Measurements from ENCODE around the gene ADD1. TPM values are rescaled to one million over a fixed set of nuclear protein-coding genes. Genes with fewer than 3 reads are reported as not detected.

ADD1 gene
- total RNA-seq, 5 donors from 2014 or later (not counting 1 experiment from before 2014, with no cell fraction given) = 241 to 274 (median 256) TPM

DNA sequence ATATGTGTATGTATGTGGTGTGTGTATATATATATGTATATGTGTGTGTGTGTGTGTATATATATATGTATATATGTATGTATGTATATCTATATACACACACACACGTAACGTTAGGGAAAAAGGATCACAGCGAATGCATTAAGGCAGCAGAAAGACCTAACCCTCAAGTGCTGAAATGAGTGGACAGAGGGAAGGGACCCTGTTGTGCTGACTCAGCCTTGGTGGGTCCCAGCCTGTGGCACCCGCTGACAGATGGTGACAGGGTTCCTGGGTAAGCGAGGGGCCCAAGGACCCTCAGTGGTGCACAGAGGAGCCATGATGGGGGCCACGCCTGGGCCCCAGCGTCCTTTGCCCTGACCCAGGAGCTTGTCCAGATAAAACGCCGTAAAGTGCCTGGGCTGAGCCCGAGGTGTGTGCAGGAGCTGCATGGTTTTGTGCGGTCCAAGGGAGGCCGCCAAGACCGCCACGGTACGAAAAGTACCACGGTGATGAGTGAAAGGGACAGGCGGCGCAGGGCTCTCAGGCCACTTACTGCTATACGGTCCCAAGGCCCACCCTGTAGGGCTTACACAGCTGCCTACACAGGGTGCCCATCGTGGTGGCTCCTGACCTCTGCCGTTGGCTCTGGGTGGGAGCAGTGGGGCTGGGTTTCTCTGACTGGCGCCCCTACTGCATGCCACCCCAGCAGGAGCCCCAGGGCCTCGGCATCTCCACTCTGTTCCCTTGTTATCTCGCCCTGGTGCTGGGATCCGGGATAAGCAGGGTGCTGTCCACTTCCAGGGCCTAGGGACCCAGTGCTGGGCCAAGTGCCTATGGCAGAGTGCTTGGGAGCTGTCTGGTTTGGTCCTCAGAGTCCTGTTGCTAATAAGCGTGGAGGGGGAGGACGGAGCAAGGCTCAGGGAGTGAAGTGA, 40.8 kb upstream of the ADD1 start:
- no peak overlapping the region for H3K27ac Mint-ChIP-seq
- 94% methylated on average over 20 of the region's 27 CpGs for WGBS (ENCODE audit: insufficient coverage)
- Histone ChIP-seq H3K27ac (ENCODE audit: low read length) (no peak overlapping the region), H3K9me3 (no peaks in the 10 kb centered on the region), H3K4me1 (ENCODE audit: control insufficient read depth in 1 of 2, extremely low read depth in 1 of 2, insufficient read depth in 2 of 2, low read length in 2 of 2) (peaks cover 26 to 56% of the 10 kb centered on the region in 2 experiments), H3K4me3 (ENCODE audit: control insufficient read depth in 1 of 2, extremely low read depth in 1 of 2, low read length in 1 of 2) (no peak overlapping the region), H3K36me3 (ENCODE audit: control insufficient read depth in 2 of 2, extremely low read depth in 1 of 2, insufficient read depth in 1 of 2, low read length in 1 of 2) (no peaks in the 10 kb centered on the region), H3K27me3 (replicated peaks in 1 of 2; ENCODE audit: control insufficient read depth in 2 of 2, extremely low read depth in 1 of 2, insufficient read depth in 2 of 2, low read length in 1 of 2) (no peaks in the 10 kb centered on the region)
- H3K9me3 Mint-ChIP-seq = no peaks in the 10 kb centered on the region
- POLR2A ChIA-PET = no interaction called here
- CTCF ChIA-PET = no interaction called here
- H3K36me3 Mint-ChIP-seq = no peaks in the 10 kb centered on the region
- no peaks in the 10 kb centered on the region for H3K27me3 Mint-ChIP-seq
- H3K4me1 Mint-ChIP-seq = peaks cover 27 to 52% (median 31%) of the 10 kb centered on the region in 3 donors
- ATAC-seq (replicated peaks in 1 of 4) (no peak), DNase-seq (no peak)
- no peak overlapping the region for H3K4me3 Mint-ChIP-seq

DNA sequence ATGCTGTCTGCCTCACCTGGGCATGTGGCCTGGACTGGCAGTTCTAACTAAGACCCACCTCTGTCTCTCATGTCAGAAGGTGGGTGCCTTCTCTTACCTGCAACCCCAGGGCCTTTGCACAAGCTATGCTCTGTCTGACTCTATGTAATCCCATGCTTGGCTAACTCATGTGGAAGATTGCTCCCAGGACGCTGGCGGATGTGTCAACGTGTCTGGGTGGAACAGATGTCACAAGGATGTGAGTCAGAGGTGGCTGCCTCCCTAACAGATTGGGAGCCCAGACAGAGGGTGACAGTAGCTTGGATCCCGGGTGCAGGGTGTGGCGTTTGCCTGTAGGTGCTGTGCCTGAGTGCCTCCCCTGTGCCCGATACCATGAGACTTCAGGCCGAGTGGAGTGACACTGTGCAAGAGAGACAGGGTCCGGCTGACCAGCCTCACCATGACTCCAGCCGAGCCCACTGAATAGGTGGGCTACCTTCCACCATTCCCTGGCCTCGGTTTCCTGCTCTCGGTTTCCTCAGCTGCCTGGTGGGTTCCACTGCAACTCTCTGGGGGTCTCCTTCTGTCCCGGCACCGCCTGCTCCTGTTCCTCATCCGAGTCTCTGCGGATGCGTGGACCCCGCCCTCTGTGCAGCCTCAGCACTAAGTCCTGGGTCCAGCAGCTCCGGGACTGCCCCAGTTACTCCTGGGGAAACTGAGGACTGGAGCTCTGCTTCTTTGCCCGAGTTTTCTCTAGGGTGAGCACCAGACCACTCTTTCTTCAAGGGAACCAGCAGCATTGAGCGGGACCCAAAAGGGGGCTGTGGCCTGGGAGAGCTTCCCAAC, 39.8 kb upstream of the ADD1 start:
- Histone ChIP-seq H3K4me3 (ENCODE audit: control insufficient read depth in 1 of 2, extremely low read depth in 1 of 2, low read length in 1 of 2) (no peak overlapping the region), H3K4me1 (ENCODE audit: control insufficient read depth in 1 of 2, extremely low read depth in 1 of 2, insufficient read depth in 2 of 2, low read length in 2 of 2) (peaks cover 16 to 46% of the 10 kb centered on the region in 2 experiments), H3K36me3 (ENCODE audit: control insufficient read depth in 2 of 2, extremely low read depth in 1 of 2, insufficient read depth in 1 of 2, low read length in 1 of 2) (no peaks in the 10 kb centered on the region), H3K27ac (ENCODE audit: low read length) (no peak overlapping the region), H3K9me3 (no peaks in the 10 kb centered on the region), H3K27me3 (replicated peaks in 1 of 2; ENCODE audit: control insufficient read depth in 2 of 2, extremely low read depth in 1 of 2, insufficient read depth in 2 of 2, low read length in 1 of 2) (no peaks in the 10 kb centered on the region)
- H3K27ac Mint-ChIP-seq = no peak overlapping the region
- no peaks in the 10 kb centered on the region for H3K36me3 Mint-ChIP-seq
- ChIA-PET POLR2A (interaction anchor here in 1 of 2 donors (0.6 kb wide), 1 partner anchor 28 kb away, joined by 4 read pairs; no protein-coding TSS in a partner anchor), CTCF (no interaction called here)
- 92% methylated on average over 20 of the region's 20 CpGs for WGBS (ENCODE audit: insufficient coverage)
- no peaks in the 10 kb centered on the region for H3K9me3 Mint-ChIP-seq
- H3K4me3 Mint-ChIP-seq = no peak overlapping the region
- ATAC-seq (replicated peaks in 1 of 4) (no peak), DNase-seq (no peak)
- peaks cover 18 to 42% (median 21%) of the 10 kb centered on the region in 3 donors for H3K4me1 Mint-ChIP-seq
- no peaks in the 10 kb centered on the region for H3K27me3 Mint-ChIP-seq

DNA sequence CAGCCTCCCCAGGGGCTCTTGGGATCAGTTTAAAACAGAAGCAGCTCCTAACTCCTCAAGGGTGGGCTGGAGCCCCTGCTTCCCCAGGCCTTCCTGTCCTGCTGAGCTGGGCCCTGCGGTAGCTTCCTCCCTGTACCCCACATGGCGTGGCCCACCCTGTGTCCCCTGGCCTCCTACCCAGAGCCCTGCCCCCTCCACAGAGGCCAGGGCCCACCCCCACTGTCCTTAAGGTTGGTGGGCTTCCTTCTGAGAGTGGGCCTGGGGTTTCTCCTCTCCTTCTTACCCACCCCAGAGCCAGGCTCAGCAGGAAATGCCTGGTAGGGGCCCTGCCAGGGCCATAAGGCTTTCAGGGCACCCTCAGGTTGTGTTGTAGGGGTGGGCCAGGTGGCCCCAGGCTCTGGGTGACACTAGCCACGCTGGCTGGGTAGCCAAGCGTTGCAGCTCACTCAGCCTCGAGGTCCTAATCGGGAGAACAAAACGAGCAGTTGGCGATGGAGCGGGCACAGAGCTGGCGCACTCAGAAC, 39.1 kb upstream of the ADD1 start:
- Histone ChIP-seq H3K27ac (ENCODE audit: low read length) (no peak overlapping the region), H3K4me1 (ENCODE audit: control insufficient read depth in 1 of 2, extremely low read depth in 1 of 2, insufficient read depth in 2 of 2, low read length in 2 of 2) (peaks cover 10 to 39% of the 10 kb centered on the region in 2 experiments), H3K27me3 (replicated peaks in 1 of 2; ENCODE audit: control insufficient read depth in 2 of 2, extremely low read depth in 1 of 2, insufficient read depth in 2 of 2, low read length in 1 of 2) (no peaks in the 10 kb centered on the region), H3K9me3 (no peaks in the 10 kb centered on the region), H3K4me3 (ENCODE audit: control insufficient read depth in 1 of 2, extremely low read depth in 1 of 2, low read length in 1 of 2) (no peak overlapping the region), H3K36me3 (ENCODE audit: control insufficient read depth in 2 of 2, extremely low read depth in 1 of 2, insufficient read depth in 1 of 2, low read length in 1 of 2) (no peaks in the 10 kb centered on the region)
- ChIA-PET CTCF (no interaction called here), POLR2A (no interaction called here)
- H3K9me3 Mint-ChIP-seq = no peaks in the 10 kb centered on the region
- 91% methylated on average over 9 of the region's 10 CpGs for WGBS (ENCODE audit: insufficient coverage)
- no peaks in the 10 kb centered on the region for H3K27me3 Mint-ChIP-seq
- H3K36me3 Mint-ChIP-seq = no peaks in the 10 kb centered on the region
- H3K27ac Mint-ChIP-seq = no peak overlapping the region
- ATAC-seq (replicated peaks in 1 of 4) (no peak), DNase-seq (no peak)
- H3K4me1 Mint-ChIP-seq = peaks cover 12 to 35% (median 14%) of the 10 kb centered on the region in 3 donors
- H3K4me3 Mint-ChIP-seq = no peak overlapping the region

DNA sequence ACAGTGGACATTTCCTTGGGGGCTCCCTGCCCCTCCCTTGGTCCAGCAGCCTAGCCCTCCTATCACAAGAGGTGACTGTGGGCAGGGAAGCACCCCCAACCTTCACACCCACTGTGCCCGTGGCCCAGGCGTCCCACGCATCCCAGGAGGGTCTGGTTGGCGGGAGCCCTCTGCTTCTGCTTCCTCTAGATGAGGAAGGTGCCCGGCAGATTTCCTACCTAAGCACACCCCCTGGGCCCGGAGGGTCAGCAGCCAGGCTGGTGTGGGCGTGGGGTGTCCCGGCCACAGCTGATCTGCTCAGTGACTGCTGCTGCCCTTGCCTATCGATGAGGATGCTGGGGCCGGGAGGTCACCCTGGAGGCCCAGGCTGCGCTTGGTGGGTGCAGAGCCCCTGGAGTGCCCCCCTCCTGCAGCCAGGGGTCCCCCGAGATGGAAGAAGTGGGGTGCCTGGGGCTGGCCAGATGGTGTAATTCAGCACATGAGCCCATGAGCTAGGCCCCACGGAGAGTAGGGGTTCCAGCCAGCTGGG, 38.6 kb upstream of the ADD1 start:
- Mint-ChIP-seq H3K27me3 (no peaks in the 10 kb centered on the region), H3K4me3 (no peak overlapping the region), H3K27ac (no peak overlapping the region), H3K36me3 (no peaks in the 10 kb centered on the region), H3K4me1 (peaks cover 8 to 35% (median 11%) of the 10 kb centered on the region in 3 donors), H3K9me3 (no peaks in the 10 kb centered on the region)
- H3K4me3 ChIP-seq (ENCODE audit: control insufficient read depth in 1 of 2, extremely low read depth in 1 of 2, low read length in 1 of 2) = no peak overlapping the region
- DNase-seq = no peak
- peaks cover 6 to 34% of the 10 kb centered on the region in 2 experiments for H3K4me1 ChIP-seq (ENCODE audit: control insufficient read depth in 1 of 2, extremely low read depth in 1 of 2, insufficient read depth in 2 of 2, low read length in 2 of 2)
- CTCF ChIA-PET = no interaction called here
- no peak overlapping the region for H3K27ac ChIP-seq (ENCODE audit: low read length)
- H3K27me3 ChIP-seq (replicated peaks in 1 of 2; ENCODE audit: control insufficient read depth in 2 of 2, extremely low read depth in 1 of 2, insufficient read depth in 2 of 2, low read length in 1 of 2) = no peaks in the 10 kb centered on the region
- no peak for ATAC-seq (replicated peaks in 1 of 4)
- POLR2A ChIA-PET = no interaction called here
- 92% methylated on average over 10 of the region's 13 CpGs for WGBS (ENCODE audit: insufficient coverage)
- H3K36me3 ChIP-seq (ENCODE audit: control insufficient read depth in 2 of 2, extremely low read depth in 1 of 2, insufficient read depth in 1 of 2, low read length in 1 of 2) = no peaks in the 10 kb centered on the region
- no peaks in the 10 kb centered on the region for H3K9me3 ChIP-seq

DNA sequence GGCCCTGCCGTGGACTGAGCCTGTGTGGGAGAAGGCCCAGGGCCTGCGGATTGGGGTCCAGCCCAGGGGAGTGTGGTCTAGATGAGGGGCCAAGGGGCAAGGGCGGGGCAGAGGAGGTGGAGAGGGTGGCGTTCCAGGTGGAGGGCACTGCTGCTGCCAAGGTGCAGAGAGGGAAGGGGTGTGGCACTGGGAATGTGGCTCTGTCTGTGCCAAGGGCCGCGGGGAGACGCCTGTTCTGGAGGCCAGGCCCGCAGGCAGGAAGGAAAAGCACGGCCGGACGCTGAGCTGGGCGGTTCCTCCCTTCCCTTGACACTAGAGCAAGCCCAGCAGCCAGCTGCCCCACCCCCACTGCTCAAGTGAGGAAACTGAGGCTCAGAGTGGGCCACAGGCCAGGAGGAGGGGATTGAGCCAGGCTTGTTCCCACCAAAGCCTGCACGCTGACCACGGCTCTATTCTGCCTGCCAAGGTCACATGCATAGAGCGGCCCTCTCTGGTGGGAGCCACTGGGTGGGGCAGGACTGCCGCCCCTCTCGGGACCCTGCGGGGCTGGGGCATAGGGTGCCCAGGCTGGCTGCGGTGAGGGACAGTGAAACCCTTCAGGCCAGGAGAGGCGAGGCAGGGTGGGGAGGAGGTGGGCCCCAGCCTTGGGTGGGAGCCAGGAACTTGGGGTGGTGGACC, 37.8 kb upstream of the ADD1 start:
- H3K9me3 ChIP-seq = no peaks in the 10 kb centered on the region
- WGBS (ENCODE audit: insufficient coverage) = 88% methylated on average over 12 of the region's 20 CpGs
- ChIA-PET POLR2A (no interaction called here), CTCF (no interaction called here)
- no peaks in the 10 kb centered on the region for H3K36me3 ChIP-seq (ENCODE audit: control insufficient read depth in 2 of 2, extremely low read depth in 1 of 2, insufficient read depth in 1 of 2, low read length in 1 of 2)
- H3K27ac ChIP-seq (ENCODE audit: low read length) = no peak overlapping the region
- Mint-ChIP-seq H3K9me3 (no peaks in the 10 kb centered on the region), H3K27ac (no peak overlapping the region), H3K4me3 (no peak overlapping the region), H3K27me3 (no peaks in the 10 kb centered on the region), H3K36me3 (no peaks in the 10 kb centered on the region), H3K4me1 (peaks cover 4 to 34% (median 8%) of the 10 kb centered on the region in 3 donors)
- peaks cover under 1 to 32% of the 10 kb centered on the region in 2 experiments for H3K4me1 ChIP-seq (ENCODE audit: control insufficient read depth in 1 of 2, extremely low read depth in 1 of 2, insufficient read depth in 2 of 2, low read length in 2 of 2)
- H3K4me3 ChIP-seq (ENCODE audit: control insufficient read depth in 1 of 2, extremely low read depth in 1 of 2, low read length in 1 of 2) = no peak overlapping the region
- no peaks in the 10 kb centered on the region for H3K27me3 ChIP-seq (replicated peaks in 1 of 2; ENCODE audit: control insufficient read depth in 2 of 2, extremely low read depth in 1 of 2, insufficient read depth in 2 of 2, low read length in 1 of 2)
- DNase-seq = no peak
- ATAC-seq (replicated peaks in 1 of 4) = no peak
